BLaER1 treated with 17β-estradiol and CSF1 and Interleukin-3, amounts not matched to agents 10 nM and 100 nM (cell line): ENCODE data around the gene OR51L1.

ENCODE experiments used
- H3K27ac ChIP-seq, 11 experiments: shearing (Covaris generic); formaldehyde crosslinking; 2 replicates each; pipeline ENCODE4 v1.8.1; 2022
- H3K27me3 ChIP-seq, 11 experiments: shearing (Covaris generic); formaldehyde crosslinking; 2 replicates each; pipeline ENCODE4 v1.8.1; 2022
- H3K36me3 ChIP-seq, 11 experiments: shearing (Covaris generic); formaldehyde crosslinking; 2 replicates each; pipeline ENCODE4 v1.8.1; 2022
- H3K4me1 ChIP-seq, 10 experiments: shearing (Covaris generic); formaldehyde crosslinking; 2 replicates each; pipeline ENCODE4 v1.8.1; 2022
- H3K4me2 ChIP-seq, 11 experiments: shearing (Covaris generic); formaldehyde crosslinking; 2 replicates each; pipeline ENCODE4 v1.8.1; 2022
- H3K4me3 ChIP-seq, 10 experiments: shearing (Covaris generic); formaldehyde crosslinking; 2 replicates each; pipeline ENCODE4 v1.8.1; 2022
- H3K9ac ChIP-seq, 11 experiments: shearing (Covaris generic); formaldehyde crosslinking; 2 replicates each; pipeline ENCODE4 v1.8.1; 2022
- H3K9me3 ChIP-seq, 11 experiments: shearing (Covaris generic); formaldehyde crosslinking; replicated peaks in 1 of 11; 2 replicates each; pipeline ENCODE4 v1.8.1; 2022
- H4K20me1 ChIP-seq, 11 experiments: shearing (Covaris generic); formaldehyde crosslinking; 2 replicates each; pipeline ENCODE4 v1.8.1; 2022
- Cebpa-rat ChIP-seq, 11 experiments: shearing (Covaris generic); IDR thresholded peaks; 2 replicates each; pipeline ENCODE4 v1.8.1; 2022

The OR51L1 gene

GRCh38 chr11:4991060-4991459, 3.6 kb upstream of the OR51L1 start:
- no peaks in the 10 kb centered on the region for H3K27me3 ChIP-seq
- H3K4me3 ChIP-seq = no peak overlapping the region
- TF ChIP-seq Cebpa-rat (IDR thresholded peaks at IDR 0.05) = no peak

GRCh38 chr11:5004424-5005274, 10.0 kb downstream of the OR51L1 start:
- Histone ChIP-seq H3K4me3 (no peak overlapping the region), H3K27me3 (no peaks in the 10 kb centered on the region)

More at GRCh38 chr11:4991060-4991459, 3.6 kb upstream of the OR51L1 start:
- no peaks in the 10 kb centered on the region for H3K9me3 ChIP-seq
- H3K4me1 ChIP-seq = no peaks in the 10 kb centered on the region
- no peaks in the 10 kb centered on the region for H3K36me3 ChIP-seq
- no peaks in the 10 kb centered on the region for H4K20me1 ChIP-seq
- no peak overlapping the region for H3K27ac ChIP-seq
- H3K4me2 ChIP-seq = no peak overlapping the region
- H3K9ac ChIP-seq = no peak overlapping the region

GRCh38 chr11:5007561-5007960, 12.9 kb downstream of the OR51L1 start:
- Histone ChIP-seq H3K4me1 (no peaks in the 10 kb centered on the region), H3K4me3 (no peak overlapping the region), H3K36me3 (no peaks in the 10 kb centered on the region), H3K4me2 (no peak overlapping the region), H3K9me3 (no peaks in the 10 kb centered on the region), H4K20me1 (no peaks in the 10 kb centered on the region), H3K9ac (no peak overlapping the region), H3K27me3 (no peaks in the 10 kb centered on the region), H3K27ac (no peak overlapping the region)
- TF ChIP-seq Cebpa-rat (IDR thresholded peaks at IDR 0.05) = no peak

More at GRCh38 chr11:5004424-5005274, 10.0 kb downstream of the OR51L1 start:
- no peak overlapping the region for H3K4me2 ChIP-seq
- no peaks in the 10 kb centered on the region for H3K9me3 ChIP-seq
- H4K20me1 ChIP-seq = no peaks in the 10 kb centered on the region
- TF ChIP-seq Cebpa-rat (IDR thresholded peaks at IDR 0.05) = no peak
- no peaks in the 10 kb centered on the region for H3K4me1 ChIP-seq
- no peak overlapping the region for H3K27ac ChIP-seq
- no peak overlapping the region for H3K9ac ChIP-seq
- no peaks in the 10 kb centered on the region for H3K36me3 ChIP-seq

GRCh38 chr11:5011254-5011653, 16.6 kb downstream of the OR51L1 start:
- no peak overlapping the region for H3K9ac ChIP-seq
- no peaks in the 10 kb centered on the region for H3K4me1 ChIP-seq
- H3K4me2 ChIP-seq = no peak overlapping the region
- no peaks in the 10 kb centered on the region for H3K9me3 ChIP-seq
- no peaks in the 10 kb centered on the region for H3K27me3 ChIP-seq
- TF ChIP-seq Cebpa-rat (IDR thresholded peaks at IDR 0.05) = no peak
- no peaks in the 10 kb centered on the region for H3K36me3 ChIP-seq
- H4K20me1 ChIP-seq = no peaks in the 10 kb centered on the region
- H3K4me3 ChIP-seq = no peak overlapping the region
- no peak overlapping the region for H3K27ac ChIP-seq

- Histone ChIP-seq H3K27me3 (no peaks in the 10 kb centered on the region), H3K4me2 (no peak overlapping the region), H3K27ac (no peak overlapping the region), H4K20me1 (no peaks in the 10 kb centered on the region), H3K36me3 (no peaks in the 10 kb centered on the region), H3K9me3 (no peaks in the 10 kb centered on the region), H3K4me3 (no peak overlapping the region), H3K9ac (no peak overlapping the region), H3K4me1 (no peaks in the 10 kb centered on the region)
- TF ChIP-seq Cebpa-rat (IDR thresholded peaks at IDR 0.05) = no peak
Measured at GRCh38 chr11:5013012-5013411, 18.4 kb downstream of the OR51L1 start.

- H3K4me1 ChIP-seq = no peaks in the 10 kb centered on the region
- H4K20me1 ChIP-seq = no peaks in the 10 kb centered on the region
- H3K4me3 ChIP-seq = no peak overlapping the region
- no peak overlapping the region for H3K27ac ChIP-seq
- no peak for TF ChIP-seq Cebpa-rat (IDR thresholded peaks at IDR 0.05)
- H3K27me3 ChIP-seq = no peaks in the 10 kb centered on the region
- H3K36me3 ChIP-seq = no peaks in the 10 kb centered on the region
- H3K9ac ChIP-seq = no peak overlapping the region
- H3K4me2 ChIP-seq = no peak overlapping the region
- H3K9me3 ChIP-seq = peaks cover 19 to 34% (median 25%) of the 10 kb centered on the region in 11 experiments
Measured at GRCh38 chr11:5021996-5022395, 27.3 kb downstream of the OR51L1 start.

GRCh38 chr11:5036669-5037068, 42.0 kb downstream of the OR51L1 start:
- H4K20me1 ChIP-seq = no peaks in the 10 kb centered on the region
- H3K4me2 ChIP-seq = no peak overlapping the region
- no peaks in the 10 kb centered on the region for H3K27me3 ChIP-seq
- no peak overlapping the region for H3K4me3 ChIP-seq
- no peaks in the 10 kb centered on the region for H3K36me3 ChIP-seq
- no peak for TF ChIP-seq Cebpa-rat (IDR thresholded peaks at IDR 0.05)
- no peak overlapping the region for H3K9ac ChIP-seq
- no peaks in the 10 kb centered on the region for H3K4me1 ChIP-seq
- H3K27ac ChIP-seq = no peak overlapping the region
- no peaks in the 10 kb centered on the region for H3K9me3 ChIP-seq

GRCh38 chr11:5037926-5038325, 43.3 kb downstream of the OR51L1 start:
- Histone ChIP-seq H4K20me1 (no peaks in the 10 kb centered on the region), H3K27ac (no peak overlapping the region), H3K4me1 (peaks cover 0 to 6% (median 0%) of the 10 kb centered on the region in 10 experiments; a peak in 4 of 20 replicates), H3K9me3 (no peaks in the 10 kb centered on the region), H3K27me3 (no peaks in the 10 kb centered on the region), H3K9ac (no peak overlapping the region), H3K4me3 (no peak overlapping the region), H3K4me2 (no peak overlapping the region), H3K36me3 (no peaks in the 10 kb centered on the region)
- no peak for TF ChIP-seq Cebpa-rat (IDR thresholded peaks at IDR 0.05)

- no peak overlapping the region for H3K9ac ChIP-seq
- H3K4me1 ChIP-seq = peaks cover 0 to 10% (median 0%) of the 10 kb centered on the region in 10 experiments; a peak in 5 of 20 replicates
- TF ChIP-seq Cebpa-rat (IDR thresholded peaks at IDR 0.05) = no peak
- H3K4me3 ChIP-seq = no peak overlapping the region
- no peak overlapping the region for H3K27ac ChIP-seq
- no peaks in the 10 kb centered on the region for H3K9me3 ChIP-seq
- H3K36me3 ChIP-seq = no peaks in the 10 kb centered on the region
- H4K20me1 ChIP-seq = no peaks in the 10 kb centered on the region
- H3K27me3 ChIP-seq = no peaks in the 10 kb centered on the region
- H3K4me2 ChIP-seq = no peak overlapping the region
Measured at GRCh38 chr11:5038341-5038740, 43.7 kb downstream of the OR51L1 start.

GRCh38 chr11:5040876-5041275, 46.2 kb downstream of the OR51L1 start:
- Histone ChIP-seq H3K4me2 (no peak overlapping the region), H3K9ac (no peak overlapping the region), H3K27ac (no peak overlapping the region), H3K36me3 (no peaks in the 10 kb centered on the region), H3K4me1 (peaks cover 0 to 12% (median 0%) of the 10 kb centered on the region in 10 experiments; a peak in 5 of 20 replicates), H4K20me1 (no peaks in the 10 kb centered on the region), H3K9me3 (no peaks in the 10 kb centered on the region), H3K4me3 (no peak overlapping the region), H3K27me3 (no peaks in the 10 kb centered on the region)
- no peak for TF ChIP-seq Cebpa-rat (IDR thresholded peaks at IDR 0.05)
